ENCODE data around the gene CLEC17A. TPM values are rescaled to one million over a fixed set of nuclear protein-coding genes. Genes with fewer than 3 reads are reported as not detected.
"Not testable (repeated sequence)": the region's sequence is repeated elsewhere in the genome, so short reads cannot be mapped to it uniquely, and the experiment has no call there.

The CLEC17A gene
- total RNA-seq, 2 donors from 2014 or later, result 0.12 to 0.32 TPM

- intact Hi-C loops (cut with DNase I), result no loop called here
- Histone ChIP-seq H3K27me3 (no peaks in the 10 kb centered on the region), H3K9ac (ENCODE audit: low read depth in 2 of 2, low read length in 2 of 2) (no peak overlapping the region), H3K4me1 (no peaks in the 10 kb centered on the region), H3K27ac (no peak overlapping the region), H3K9me3 (no peaks in the 10 kb centered on the region), H3K36me3 (no peaks in the 10 kb centered on the region), H3K4me3 (no peak overlapping the region)
- TF ChIP-seq CTCF (IDR thresholded peaks at IDR 0.05), result no peak
- DNase-seq, result no peak
Measured at GRCh38 chr19:14615623-14616022, 32.7 kb downstream of the CLEC17A start.

- intact Hi-C loops (cut with DNase I), result no loop called here
- Histone ChIP-seq H3K4me1 (no peaks in the 10 kb centered on the region), H3K9ac (ENCODE audit: low read depth in 2 of 2, low read length in 2 of 2) (no peak overlapping the region), H3K9me3 (no peaks in the 10 kb centered on the region), H3K27ac (no peak overlapping the region), H3K36me3 (no peaks in the 10 kb centered on the region), H3K4me3 (no peak overlapping the region), H3K27me3 (no peaks in the 10 kb centered on the region)
- no peak for DNase-seq
- no peak for TF ChIP-seq CTCF (IDR thresholded peaks at IDR 0.05)
Measured at GRCh38 chr19:14616407-14616806, 33.5 kb downstream of the CLEC17A start.

GRCh38 chr19:14619404-14619803, 36.5 kb downstream of the CLEC17A start:
- Histone ChIP-seq H3K9ac (ENCODE audit: low read depth in 2 of 2, low read length in 2 of 2) (no peak overlapping the region), H3K27ac (no peak overlapping the region), H3K9me3 (no peaks in the 10 kb centered on the region), H3K36me3 (no peaks in the 10 kb centered on the region), H3K4me1 (no peaks in the 10 kb centered on the region), H3K4me3 (no peak overlapping the region), H3K27me3 (no peaks in the 10 kb centered on the region)
- no peak for DNase-seq
- intact Hi-C loops (cut with DNase I), result no loop called here
- TF ChIP-seq CTCF (IDR thresholded peaks at IDR 0.05), result no peak

GRCh38 chr19:14624491-14624890, 41.6 kb downstream of the CLEC17A start:
- intact Hi-C loops (cut with DNase I); H3K27ac ChIP-seq; H3K27me3 ChIP-seq; H3K9ac ChIP-seq (ENCODE audit: low read depth in 2 of 2, low read length in 2 of 2); DNase-seq; H3K9me3 ChIP-seq; H3K36me3 ChIP-seq; H3K4me1 ChIP-seq; H3K4me3 ChIP-seq: not testable (repeated sequence)

- Histone ChIP-seq H3K9ac (ENCODE audit: low read depth in 2 of 2, low read length in 2 of 2) (no peak overlapping the region), H3K9me3 (no peaks in the 10 kb centered on the region), H3K4me3 (no peak overlapping the region), H3K4me1 (no peaks in the 10 kb centered on the region), H3K27ac (no peak overlapping the region), H3K36me3 (no peaks in the 10 kb centered on the region), H3K27me3 (no peaks in the 10 kb centered on the region)
- no peak for DNase-seq
- intact Hi-C loops (cut with DNase I), result no loop called here
- no peak for TF ChIP-seq CTCF (IDR thresholded peaks at IDR 0.05)
Measured at GRCh38 chr19:14629557-14629956, 46.7 kb downstream of the CLEC17A start.

GRCh38 chr19:14632286-14632685, 49.4 kb downstream of the CLEC17A start:
- Histone ChIP-seq H3K27me3 (no peaks in the 10 kb centered on the region), H3K4me3 (no peak overlapping the region), H3K36me3 (no peaks in the 10 kb centered on the region), H3K4me1 (no peaks in the 10 kb centered on the region), H3K9me3 (no peaks in the 10 kb centered on the region), H3K27ac (no peak overlapping the region), H3K9ac (ENCODE audit: low read depth in 2 of 2, low read length in 2 of 2) (no peak overlapping the region)
- intact Hi-C loops (cut with DNase I), result no loop called here
- no peak for TF ChIP-seq CTCF (IDR thresholded peaks at IDR 0.05)
- peak; percentile 20 for DNase-seq

All from colonic mucosa (tissue), 4 donors.